ENCODE results near the gene NKAPL.

The NKAPL gene

DNA sequence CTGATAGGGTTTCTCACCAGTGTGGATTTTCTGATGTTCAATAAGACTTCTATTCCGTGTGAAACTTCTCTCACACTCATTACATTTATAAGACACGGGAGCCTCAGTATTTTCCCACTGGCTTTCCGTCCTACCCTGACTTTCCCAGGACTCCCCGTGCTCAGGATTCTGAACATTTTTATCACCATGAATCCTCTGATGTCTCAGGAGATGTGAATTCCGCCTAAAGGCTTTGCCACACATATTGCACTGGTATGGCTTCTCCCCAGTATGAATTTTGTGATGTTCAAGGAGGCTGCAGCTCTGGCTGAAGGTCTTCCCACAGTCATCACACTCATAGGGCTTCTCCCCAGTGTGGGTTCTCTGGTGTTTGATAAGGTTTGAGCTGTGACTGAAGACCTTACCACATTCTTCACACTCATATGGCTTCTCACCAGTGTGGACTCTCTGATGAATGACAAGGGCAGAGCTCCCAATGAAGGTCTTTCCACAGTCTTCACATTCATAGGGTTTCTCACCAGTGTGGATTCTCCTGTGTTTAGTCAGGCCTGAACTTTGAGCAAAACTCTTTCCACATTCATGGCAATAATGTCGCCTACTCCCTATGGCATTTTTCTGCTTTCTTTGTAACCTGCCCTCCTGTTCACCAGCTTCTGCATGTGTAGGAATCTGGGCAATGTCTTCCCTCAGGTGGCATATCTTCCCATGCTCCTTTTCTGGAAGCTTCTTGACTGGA, 13.7 kb upstream of the NKAPL start:
- DNase-seq (ENCODE audit: low read depth): no peak

DNA sequence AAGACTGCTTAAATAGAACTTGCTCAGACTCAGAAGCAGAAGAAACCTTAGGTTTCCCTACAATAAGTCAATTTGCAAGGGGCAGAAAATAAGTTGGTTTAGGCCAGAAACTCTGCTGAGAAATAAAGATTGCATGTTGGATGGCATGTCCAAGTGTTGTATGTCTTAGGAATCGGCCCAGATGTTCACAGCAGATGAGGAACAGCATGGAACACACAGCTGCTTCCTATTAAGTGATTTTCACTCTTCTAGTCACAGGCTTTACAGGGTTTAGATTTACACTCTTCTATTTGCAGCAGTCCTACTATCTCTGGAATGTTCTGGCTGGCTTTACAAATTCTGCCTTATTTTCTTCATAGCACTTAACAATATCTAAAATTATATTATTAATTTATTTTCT, 10.2 kb upstream of the NKAPL start:
- DNase-seq (ENCODE audit: low read depth): no peak

DNA sequence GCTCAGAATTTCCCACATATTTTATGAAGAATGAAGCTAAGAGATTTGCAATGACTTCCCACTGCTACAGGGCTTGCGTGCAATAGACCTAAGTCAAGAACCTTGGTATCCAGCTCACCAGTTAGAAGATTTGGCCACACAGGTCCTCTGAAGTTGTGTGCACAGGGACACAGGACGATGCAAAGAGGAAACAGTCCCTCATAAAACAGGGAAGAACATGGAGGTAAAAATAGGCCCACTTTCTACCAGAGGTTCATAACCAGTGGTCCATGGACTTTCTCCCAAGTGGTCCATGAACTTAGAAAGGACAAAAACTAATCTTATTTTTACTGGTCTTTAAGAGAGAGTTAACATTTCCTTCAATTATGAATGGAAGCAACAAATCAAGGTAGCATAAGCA, 8.3 kb upstream of the NKAPL start:
- no peak for DNase-seq (ENCODE audit: low read depth)

DNA sequence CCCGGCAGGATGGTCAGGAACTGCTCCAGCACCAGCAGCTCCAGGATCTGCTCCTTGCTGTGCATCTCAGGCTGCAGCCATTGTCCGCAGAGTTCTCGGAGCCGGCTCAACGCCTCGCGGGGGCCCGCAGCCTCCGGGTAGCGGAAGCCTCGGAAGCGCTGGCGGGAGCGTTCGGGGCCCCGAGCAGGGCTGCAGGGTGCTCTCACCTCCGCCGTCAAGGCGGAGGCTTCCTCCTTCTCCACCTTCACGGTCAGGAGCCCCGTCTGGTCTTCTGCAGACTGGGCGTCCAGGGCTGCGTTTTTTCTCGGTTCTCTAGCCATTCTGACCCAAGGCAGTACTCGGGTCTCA, 7.5 kb upstream of the NKAPL start:
- DNase-seq (ENCODE audit: low read depth): no peak

DNA sequence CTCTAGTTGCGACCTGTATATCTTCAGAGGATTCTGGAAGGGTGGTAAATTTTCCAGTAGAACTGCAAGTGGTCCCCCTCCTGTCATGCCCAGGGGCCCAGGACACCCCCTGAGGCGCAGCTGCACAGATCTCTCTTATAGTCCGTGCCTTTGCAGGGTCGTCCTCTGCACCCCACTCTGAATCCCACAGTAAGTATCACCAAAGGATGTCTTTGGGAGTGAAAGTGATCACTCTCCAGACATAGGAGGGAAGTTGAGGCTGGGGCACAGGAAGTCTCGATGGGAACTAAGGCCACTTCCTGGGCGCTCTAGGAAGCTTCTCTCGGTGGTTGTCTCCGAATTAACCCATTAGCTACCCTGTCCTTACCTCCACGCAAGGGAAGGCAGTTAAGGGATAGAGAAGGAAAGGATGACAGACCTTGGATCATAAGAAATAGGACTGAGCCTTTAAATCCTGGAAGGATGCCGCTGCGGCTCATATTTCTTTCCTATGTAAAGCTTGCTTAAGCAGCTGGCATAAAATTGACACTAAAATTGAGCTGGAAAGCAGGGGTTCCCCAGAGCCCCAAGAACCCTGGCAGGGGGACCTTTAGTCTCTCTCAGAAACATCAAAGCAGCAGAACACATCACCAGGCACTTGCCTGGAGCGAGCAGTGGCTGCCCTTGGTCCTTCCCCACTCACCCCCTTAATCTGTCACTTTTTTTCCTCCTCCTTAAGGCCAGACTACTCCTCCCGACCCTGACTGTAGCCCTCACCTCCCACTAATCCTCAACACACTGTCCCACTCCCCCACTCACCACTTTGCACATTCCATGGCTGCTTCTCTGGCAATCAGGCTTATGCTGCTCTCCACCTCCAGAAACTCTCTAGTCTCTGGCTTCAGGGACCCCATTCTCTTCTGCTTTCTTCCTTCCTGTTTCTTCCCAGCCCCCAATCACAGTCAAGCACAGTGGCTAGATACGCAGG, 6.8 kb upstream of the NKAPL start, which contains the start of gene ZKSCAN4:
Gene ZKSCAN4, minus strand, starts transcription at position 261 of the 967 bp plus-strand sequence. CDS start 289 bp downstream, outside the sequence.
- DNase-seq (ENCODE audit: low read depth): peak; percentile 72

DNA sequence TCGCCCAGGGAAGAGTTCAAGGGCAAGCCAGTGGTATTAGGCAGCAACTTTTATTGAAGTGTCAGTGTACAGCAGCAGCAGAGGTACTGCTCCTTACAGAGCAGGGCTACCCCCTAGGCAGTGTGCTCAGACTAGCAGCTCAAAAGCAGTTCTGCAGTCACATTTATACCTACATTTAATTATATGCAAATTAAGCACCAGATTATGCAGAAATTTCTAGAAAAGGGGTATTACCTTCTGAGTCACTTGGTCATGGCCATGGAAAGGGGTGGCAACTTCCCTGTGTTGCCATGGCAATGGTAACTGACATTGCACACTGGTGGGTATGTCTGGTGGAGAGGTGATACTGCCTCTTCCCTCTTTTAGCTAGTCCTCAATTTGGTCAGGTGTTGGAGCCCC, 5.0 kb upstream of the NKAPL start:
- no peak for DNase-seq (ENCODE audit: low read depth)

DNA sequence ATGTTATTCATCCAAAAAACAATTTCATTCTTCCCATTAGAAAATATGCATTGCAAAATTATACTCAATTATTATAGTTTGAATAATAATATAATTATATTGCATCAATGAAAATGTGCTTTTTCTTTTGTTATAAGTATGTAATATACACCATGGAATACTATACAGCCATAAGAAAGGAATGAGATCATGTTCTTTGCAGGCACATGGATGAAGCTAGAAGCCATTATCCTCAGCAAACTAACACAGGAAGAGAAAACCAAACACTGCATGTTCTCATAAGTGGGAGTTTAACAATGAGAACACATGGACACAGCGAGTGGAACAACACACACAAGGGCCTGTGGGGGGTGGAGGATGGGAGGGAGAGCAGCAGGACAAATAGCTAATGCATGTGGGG, 2.1 kb upstream of the NKAPL start:
- no peak for DNase-seq (ENCODE audit: low read depth)

DNA sequence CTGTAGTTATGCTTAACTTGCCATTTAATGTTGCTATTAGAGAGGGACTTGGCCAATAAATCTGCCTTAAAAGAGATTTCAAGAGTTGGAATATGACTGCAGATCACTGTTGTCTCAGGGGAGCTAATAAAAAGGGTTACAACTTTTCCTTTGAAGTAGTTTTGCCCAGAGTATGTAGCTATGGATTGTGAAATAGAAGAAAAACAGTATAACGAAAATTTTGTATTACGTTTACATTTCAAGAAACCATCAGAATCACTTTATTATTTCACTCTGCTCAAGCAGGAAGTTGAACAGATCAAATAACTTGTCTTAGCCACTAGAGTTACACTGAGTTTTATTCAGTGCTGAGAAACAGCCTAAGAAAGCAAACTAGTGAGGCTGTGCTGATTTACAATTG, 4.8 kb downstream of the NKAPL start:
- DNase-seq (ENCODE audit: low read depth): no peak

DNA sequence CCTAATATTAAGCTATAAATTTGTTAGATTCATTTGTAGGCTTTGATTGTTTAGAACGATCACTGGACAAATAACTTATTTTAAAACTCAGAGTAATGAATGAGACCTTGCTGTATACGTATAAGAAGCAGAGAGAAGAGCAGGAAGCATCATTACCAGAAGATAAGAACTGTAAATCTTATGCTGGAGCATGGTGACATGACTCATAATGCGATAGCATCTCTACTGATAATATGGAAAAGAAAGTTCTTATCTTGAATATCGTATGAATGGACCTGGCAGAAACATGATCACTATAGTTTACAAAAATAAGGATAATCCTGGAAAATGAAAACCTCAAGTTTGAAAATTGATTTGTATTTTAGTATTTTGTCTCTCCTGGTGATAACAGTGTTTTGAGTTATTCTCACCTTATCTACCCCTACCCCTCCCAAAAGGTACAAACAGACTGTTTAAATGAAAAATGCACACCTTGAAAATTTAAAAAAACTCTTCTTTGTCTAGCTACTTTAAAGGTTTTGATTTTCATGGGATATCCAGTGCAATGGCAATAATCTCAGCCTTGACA, 5.8 kb downstream of the NKAPL start:
- DNase-seq (ENCODE audit: low read depth): no peak

DNA sequence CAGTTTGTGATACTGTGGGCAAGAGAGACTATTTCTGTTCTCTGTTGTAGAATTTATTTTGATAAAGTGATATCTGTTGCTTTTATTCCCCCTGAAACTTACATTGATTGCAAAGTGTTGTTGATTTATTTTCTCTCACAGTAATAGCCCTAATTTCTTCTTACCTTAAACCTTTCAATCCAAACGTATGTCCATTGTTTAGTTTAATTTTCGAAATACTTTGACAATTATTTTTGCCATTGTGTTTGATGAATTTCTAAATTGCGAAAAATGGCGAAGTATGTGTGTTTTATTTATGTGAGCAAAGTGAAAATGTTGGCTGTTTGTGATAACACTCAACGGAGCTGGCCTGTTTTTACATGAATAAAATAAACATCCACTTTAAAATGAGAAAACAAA, 7.5 kb downstream of the NKAPL start:
- no peak for DNase-seq (ENCODE audit: low read depth)

DNA sequence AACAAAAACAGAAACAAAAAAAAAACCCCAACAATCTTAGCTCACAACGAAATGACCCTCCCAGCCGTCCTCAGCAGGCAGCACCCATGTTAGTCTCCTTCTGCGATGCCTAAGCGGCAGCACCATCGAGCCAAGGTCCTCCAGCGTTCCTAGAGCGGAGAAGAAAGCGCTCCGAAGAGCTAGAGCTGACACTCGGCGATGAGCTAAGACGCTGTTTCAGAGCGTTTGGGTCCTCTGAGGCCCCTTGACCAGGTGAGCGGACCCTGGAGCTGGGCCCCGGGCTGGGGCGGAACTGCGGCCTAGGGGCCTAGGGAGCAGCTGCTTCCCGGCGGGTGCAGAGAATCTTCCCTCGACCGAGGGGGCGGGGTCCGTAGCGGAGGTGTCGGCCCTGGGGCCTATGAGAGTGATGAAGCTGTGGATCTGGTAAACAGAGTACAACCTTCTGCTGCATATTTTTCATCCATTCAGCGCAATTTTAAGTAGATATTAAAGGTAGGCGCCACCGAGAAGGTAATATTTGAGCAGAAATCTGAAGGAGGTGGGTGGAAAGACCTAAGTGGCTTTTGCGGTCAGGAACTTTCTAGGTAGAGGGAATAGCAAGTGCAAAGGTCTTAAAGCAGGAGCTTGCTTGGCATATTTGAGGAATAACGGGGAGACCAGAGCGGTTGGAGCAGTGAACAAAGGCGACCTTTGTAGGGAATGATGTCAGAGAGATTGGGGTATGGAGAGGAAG, 8.0 kb downstream of the NKAPL start, which contains the start of gene ZSCAN26:
Gene ZSCAN26, plus strand, starts transcription at position 182 of the 733 bp plus-strand sequence. CDS start 4,777 bp downstream, outside the sequence.
- DNase-seq (ENCODE audit: low read depth): peak; percentile 52

DNA sequence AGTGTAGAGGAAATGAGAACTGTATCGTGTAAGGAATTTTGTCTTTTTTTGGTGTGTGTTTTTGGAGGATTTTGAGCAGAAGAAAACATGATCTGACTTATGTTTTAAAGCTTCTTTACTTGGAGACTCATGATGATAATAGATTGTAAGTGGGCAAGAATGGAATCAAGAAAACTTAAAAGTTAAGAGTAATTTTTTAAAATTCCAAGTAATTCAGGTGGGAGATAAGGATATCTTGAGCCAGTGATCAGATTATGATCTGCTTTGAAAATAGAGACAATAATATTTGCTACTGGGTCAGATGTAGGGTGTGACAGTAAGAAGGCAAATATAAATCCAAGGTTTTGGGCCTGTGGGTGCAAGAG, 8.6 kb downstream of the NKAPL start:
- DNase-seq (ENCODE audit: low read depth): no peak

DNA sequence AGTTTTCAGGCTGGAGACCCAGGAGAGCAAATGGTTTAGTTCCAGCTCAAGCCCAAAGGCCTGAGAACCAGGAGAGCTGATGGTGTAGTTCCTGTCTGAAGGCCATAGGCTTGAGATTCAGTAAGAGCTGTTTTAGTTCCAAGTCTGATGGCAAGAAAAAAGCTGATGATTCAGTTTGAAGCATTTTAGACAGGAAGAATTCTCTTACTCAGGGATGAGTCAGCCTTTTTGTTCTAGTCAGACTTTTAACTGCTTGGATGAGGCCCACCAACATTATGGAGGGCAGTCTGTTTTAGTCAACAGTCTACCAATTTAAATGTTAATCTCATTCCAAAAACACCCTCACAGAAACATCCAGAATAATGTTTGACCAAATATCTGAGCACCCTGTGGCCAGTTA, 10.4 kb downstream of the NKAPL start:
- peak; percentile 79 for DNase-seq (ENCODE audit: low read depth)

DNA sequence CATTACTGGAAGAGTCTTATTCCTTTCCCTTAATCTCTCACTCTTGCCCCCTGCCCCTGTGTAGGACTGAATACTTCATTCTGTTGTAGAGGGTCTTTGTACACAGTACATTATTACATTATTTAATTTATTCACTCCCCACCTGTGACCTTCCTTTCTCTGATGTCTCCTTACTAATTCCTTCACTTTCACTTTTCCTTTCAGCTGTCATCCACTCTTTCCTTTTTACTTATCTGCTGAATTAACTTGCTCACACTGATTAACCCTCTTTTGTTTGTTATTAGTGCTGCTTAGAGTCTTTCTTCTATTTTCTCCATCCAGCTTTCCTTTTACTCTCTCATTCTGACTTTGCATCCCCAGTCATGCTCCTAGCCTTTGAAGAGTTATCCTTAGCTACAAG, 15.8 kb downstream of the NKAPL start:
- no peak for DNase-seq (ENCODE audit: low read depth)

DNA sequence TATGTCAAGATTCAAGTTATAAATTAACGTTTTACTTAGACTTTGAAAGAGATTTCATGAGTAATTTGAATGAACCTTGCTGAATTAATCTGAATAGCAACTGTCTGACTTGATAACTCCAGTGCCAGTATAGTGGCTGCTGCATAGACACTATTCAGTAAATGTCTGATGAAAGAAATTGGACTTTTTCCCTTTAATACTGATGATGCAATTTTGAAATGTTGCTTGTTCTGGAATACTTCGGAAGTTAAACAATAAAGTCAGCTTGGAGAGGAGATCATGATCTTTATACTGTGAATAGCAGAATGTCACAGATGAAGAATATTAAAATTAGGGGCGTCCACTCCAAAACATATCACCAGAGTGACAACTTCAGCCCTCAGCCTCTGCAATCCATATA, 18.6 kb downstream of the NKAPL start:
- no peak for DNase-seq (ENCODE audit: low read depth)

DNA sequence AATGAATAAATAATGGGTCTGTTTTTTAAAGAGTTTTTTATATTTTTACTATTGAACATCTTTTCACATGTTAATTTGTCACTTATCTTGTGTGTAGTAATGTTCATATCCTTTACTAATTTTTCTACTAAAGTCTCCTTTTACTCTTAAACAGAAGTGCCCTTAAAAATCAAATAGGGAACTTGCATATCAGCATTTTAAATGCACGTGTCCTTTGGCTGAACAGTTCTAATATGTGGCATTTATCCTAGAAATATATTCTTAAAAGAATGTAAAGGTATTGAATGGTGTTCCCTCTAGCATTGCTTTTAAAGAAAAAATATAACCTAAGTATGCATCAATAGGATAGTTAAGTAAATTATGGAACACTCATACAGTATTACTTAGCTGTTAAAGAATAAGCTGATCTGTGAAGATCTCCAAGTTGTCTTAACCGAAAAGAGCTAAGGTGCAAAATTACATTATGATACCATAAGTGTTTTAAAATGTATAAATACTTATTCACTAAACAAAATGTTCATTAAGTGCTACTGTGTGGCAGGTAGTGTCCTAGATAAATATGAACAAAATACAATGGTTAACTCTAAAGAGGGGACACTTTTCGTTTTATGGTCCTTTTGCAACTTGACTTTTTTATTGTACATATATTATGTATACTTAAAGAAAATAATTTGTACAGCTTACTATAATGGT, 21.6 kb downstream of the NKAPL start:
- DNase-seq (ENCODE audit: low read depth): no peak

DNA sequence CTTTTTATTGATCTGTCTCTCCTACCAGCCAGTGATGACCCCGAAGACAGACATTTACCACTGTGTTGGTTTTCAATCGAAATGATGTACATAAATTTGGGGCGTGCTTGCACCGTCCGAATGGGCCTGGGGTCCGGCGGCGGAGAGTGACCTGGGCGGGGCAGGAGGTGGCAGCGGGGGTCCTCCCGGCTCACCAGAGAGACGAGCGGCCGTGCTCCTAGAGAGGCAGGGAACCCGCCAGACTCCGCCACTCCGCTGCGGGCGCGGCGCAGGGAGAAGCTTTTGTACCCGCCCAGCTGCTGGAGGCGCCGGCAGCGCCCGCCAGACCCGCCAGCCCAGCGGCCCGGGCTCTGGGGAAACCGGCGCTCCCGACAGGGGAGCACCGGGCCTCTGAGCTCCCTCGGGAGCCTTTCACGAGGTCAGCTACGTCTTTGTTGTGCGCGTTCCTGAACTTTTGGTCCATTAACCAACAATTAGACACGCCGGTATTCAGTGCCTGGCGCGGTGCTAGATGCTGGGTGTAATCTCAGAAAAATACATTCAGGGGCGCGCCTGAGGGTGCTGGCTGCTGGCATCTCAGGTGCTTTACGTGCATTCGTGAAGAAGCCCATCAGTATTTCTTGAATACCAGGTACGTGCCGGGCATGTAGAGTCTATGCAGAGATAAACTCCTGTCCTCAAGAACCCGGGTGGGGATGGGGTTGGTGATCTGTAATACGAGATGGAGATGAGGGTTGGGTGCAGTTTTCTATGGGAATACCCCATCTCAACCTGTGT, 22.4 kb downstream of the NKAPL start, which contains the start of gene PGBD1:
Gene PGBD1, plus strand, starts transcription at position 285 of the 777 bp plus-strand sequence. CDS start 2,242 bp downstream, outside the sequence.
- peak; percentile 17 for DNase-seq (ENCODE audit: low read depth)

DNA sequence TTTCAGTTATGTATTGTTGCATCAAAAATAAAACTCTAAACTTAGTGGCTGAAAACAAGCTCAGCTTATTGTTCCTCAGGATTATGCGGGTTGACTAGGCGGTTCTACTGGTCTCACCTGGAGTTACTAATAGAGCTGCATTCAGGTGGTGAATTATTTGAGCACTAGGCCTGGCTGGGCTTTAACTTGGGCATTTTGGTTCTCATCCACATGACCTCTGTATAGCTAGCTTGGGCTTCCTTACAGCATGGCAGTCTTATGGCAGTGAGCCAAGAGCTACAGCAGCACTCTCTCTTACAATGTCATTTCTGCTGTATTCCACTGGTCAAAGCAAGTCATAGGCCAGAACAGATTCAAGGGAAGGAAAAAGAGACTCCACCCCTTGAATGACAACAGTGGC, 23.8 kb downstream of the NKAPL start:
- no peak for DNase-seq (ENCODE audit: low read depth)

DNA sequence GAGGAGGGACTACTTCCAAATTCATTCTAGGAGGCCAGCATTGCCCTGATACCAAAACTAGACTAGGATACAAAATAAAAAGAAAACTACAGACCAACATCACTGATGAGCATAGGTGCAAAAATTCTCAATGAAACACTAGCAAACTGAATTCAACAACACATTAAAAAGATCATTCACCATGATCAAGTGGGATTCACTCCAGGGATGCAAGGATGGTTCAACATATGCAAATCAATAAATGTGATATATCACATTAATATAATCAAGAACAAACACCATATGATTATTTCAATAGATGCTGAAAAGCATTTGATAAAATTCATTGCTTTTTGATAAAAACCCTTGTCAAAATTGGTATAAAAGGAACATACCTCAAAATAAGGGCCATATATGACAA, 32.5 kb downstream of the NKAPL start:
- no peak for DNase-seq (ENCODE audit: low read depth)

DNA sequence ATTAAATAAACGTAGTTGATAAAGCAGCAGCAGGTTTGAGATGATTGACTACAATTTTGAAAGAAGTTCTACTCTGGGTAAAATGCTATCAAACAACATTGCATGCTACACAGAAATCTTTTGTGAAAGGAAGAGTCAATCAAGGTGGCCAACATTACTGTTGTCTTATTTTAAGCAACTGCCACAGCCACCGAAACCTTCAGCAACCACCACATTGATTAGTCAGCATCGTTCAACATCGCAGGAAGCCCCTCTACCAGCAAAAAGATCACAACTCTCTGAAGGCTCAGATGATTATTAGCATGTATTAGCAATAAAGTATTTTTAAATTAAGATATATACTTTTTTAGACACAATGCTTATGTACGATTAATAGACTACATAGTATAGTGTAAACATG, 36.2 kb downstream of the NKAPL start:
- no peak for DNase-seq (ENCODE audit: low read depth)
